Activated effector memory CD4-positive, alpha-beta T cell treated with anti-CD3 and anti-CD28 coated beads, Interleukin-2, amount 50 U/mL, for 16 hours (primary cell): ENCODE measurements around the gene CMTM4.
"Not testable (repeated sequence)": the region's sequence is repeated elsewhere in the genome, so short reads cannot be mapped to it uniquely, and the experiment has no call there.

Source experiments
- DNase-seq: peaks from one replicate; pipeline ENCODE4 v3.0.0-alpha.2; 2020

Gene CMTM4

GRCh38 chr16:66588981-66589713 is 107.4 kb downstream of the CMTM4 start:
- peak; percentile 83 for DNase-seq

GRCh38 chr16:66587881-66588600 is 108.5 kb downstream of the CMTM4 start:
- DNase-seq: no peak

- no peak for DNase-seq
Measured at GRCh38 chr16:66585481-66586239, 110.9 kb downstream of the CMTM4 start.

- no peak for DNase-seq
Measured at GRCh38 chr16:66581246-66581952, 115.1 kb downstream of the CMTM4 start.

- no peak for DNase-seq
Measured at GRCh38 chr16:66580605-66581209, 115.8 kb downstream of the CMTM4 start.

GRCh38 chr16:66578651-66579531 is 117.7 kb downstream of the CMTM4 start, which contains the start of gene CMTM2:
Gene CMTM2, plus strand, starts transcription at chr16:66579463. Its CDS starts 145 bp downstream, at chr16:66579608.
- no peak for DNase-seq

- no peak for DNase-seq
Measured at GRCh38 chr16:66576296-66576695, 120.2 kb downstream of the CMTM4 start.

- no peak for DNase-seq
Measured at GRCh38 chr16:66575060-66575459, 121.5 kb downstream of the CMTM4 start.

- DNase-seq: no peak
Measured at GRCh38 chr16:66574531-66574930, 122.0 kb downstream of the CMTM4 start.

GRCh38 chr16:66574081-66574480 is 122.5 kb downstream of the CMTM4 start:
- DNase-seq: no peak

- no peak for DNase-seq
Measured at GRCh38 chr16:66572356-66572755, 124.2 kb downstream of the CMTM4 start.

GRCh38 chr16:66569827-66570405 is 126.6 kb downstream of the CMTM4 start:
- no peak for DNase-seq

GRCh38 chr16:66569131-66569530 is 127.4 kb downstream of the CMTM4 start:
- no peak for DNase-seq

GRCh38 chr16:66568355-66568754 is 128.2 kb downstream of the CMTM4 start:
- no peak for DNase-seq

GRCh38 chr16:66567270-66567669 is 129.3 kb downstream of the CMTM4 start:
- not testable (repeated sequence) for DNase-seq

GRCh38 chr16:66566051-66566901 is 130.3 kb downstream of the CMTM4 start, which contains the start of gene CMTM1:
Gene CMTM1, plus strand, starts transcription at chr16:66566439. Its CDS starts 75 bp downstream, at chr16:66566514.
- DNase-seq: no peak
